Stimulated activated CD4-positive, alpha-beta T cell treated with anti-CD3 and anti-CD28 coated beads, Interleukin-1b, Interleukin-23, amount 100 ng/mL, for 48 hours (primary cell): ENCODE results near the gene LRP2BP.
"Not testable (repeated sequence)": the region's sequence is repeated elsewhere in the genome, so short reads cannot be mapped to it uniquely, and the experiment has no call there.

Experiments
- DNase-seq: peaks from one replicate; pipeline ENCODE4 v3.0.0-alpha.2; 2020

LRP2BP gene

GRCh38 chr4:185318679-185319078 lies 77.0 kb downstream of the LRP2BP start:
- DNase-seq, result no peak

GRCh38 chr4:185317880-185318279 lies 77.8 kb downstream of the LRP2BP start:
- no peak for DNase-seq

GRCh38 chr4:185317462-185317861 lies 78.3 kb downstream of the LRP2BP start:
- DNase-seq, result not testable (repeated sequence)
